HUES48 (cell line): ENCODE results near the gene ACTR1A.

Experiments used
- H3K27ac ChIP-seq: one replicate; pipeline ENCODE4 v1.7.0; 2013; ENCODE audit warnings: low read depth, low read length, inconsistent platforms
- H3K27me3 ChIP-seq: 2 replicates; pipeline ENCODE4 v1.6.1; 2013; ENCODE audit warnings: mild to moderate bottlenecking, low read length; ENCODE audit not compliant: control insufficient read depth, insufficient read depth
- H3K36me3 ChIP-seq: 2 replicates; pipeline ENCODE4 v1.6.1; 2013; ENCODE audit warnings: low read length; ENCODE audit not compliant: control insufficient read depth, insufficient read depth
- H3K4me1 ChIP-seq: 2 replicates; pipeline ENCODE4 v1.6.1; 2013; ENCODE audit warnings: mild to moderate bottlenecking, low read length; ENCODE audit not compliant: control insufficient read depth, insufficient read depth
- H3K4me3 ChIP-seq: 2 replicates; pipeline ENCODE4 v1.5.1; 2013; ENCODE audit warnings: mild to moderate bottlenecking, low read depth, low read length
- H3K9ac ChIP-seq: 2 replicates; pipeline ENCODE4 v1.6.1; 2013; ENCODE audit warnings: mild to moderate bottlenecking, low read depth, low read length, moderate library complexity
- H3K9me3 ChIP-seq: 2 replicates; pipeline ENCODE4 v1.6.1; 2013; ENCODE audit warnings: low read length; ENCODE audit not compliant: control insufficient read depth, insufficient read depth

ACTR1A gene

GRCh38 chr10:102434394-102435132 lies 67.9 kb downstream of the ACTR1A start:
- Histone ChIP-seq H3K4me3 (peak overlapping the region; percentile 53; the same call in 1 of the 2 replicates), H3K9ac (no peak overlapping the region)

GRCh38 chr10:102433619-102434046 lies 68.9 kb downstream of the ACTR1A start:
- Histone ChIP-seq H3K4me1 (peaks cover 16% of the 10 kb centered on the region), H3K27me3 (peaks cover 44% of the 10 kb centered on the region), H3K9me3 (no peaks in the 10 kb centered on the region), H3K4me3 (no peak overlapping the region), H3K9ac (no peak overlapping the region), H3K27ac (no peak overlapping the region), H3K36me3 (no peaks in the 10 kb centered on the region)

More at GRCh38 chr10:102434394-102435132, 67.9 kb downstream of the ACTR1A start:
- Histone ChIP-seq H3K9me3 (no peaks in the 10 kb centered on the region), H3K27ac (no peak overlapping the region), H3K36me3 (no peaks in the 10 kb centered on the region), H3K4me1 (peaks cover 16% of the 10 kb centered on the region), H3K27me3 (peaks cover 44% of the 10 kb centered on the region)

GRCh38 chr10:102432162-102432950 lies 70.2 kb downstream of the ACTR1A start, which contains the start of gene CUEDC2:
TSS of gene CUEDC2 (minus strand) at chr10:102432574. CDS start at chr10:102425188, 7,386 bp downstream.
- no peaks in the 10 kb centered on the region for H3K36me3 ChIP-seq
- H3K27me3 ChIP-seq = peaks cover 42% of the 10 kb centered on the region
- peak within 1 kb of the TSS; percentile 38 for H3K27ac ChIP-seq
- H3K9ac ChIP-seq = peak within 1 kb of the TSS; percentile 58; the same call in 1 of the 2 replicates
- H3K9me3 ChIP-seq = no peaks in the 10 kb centered on the region
- H3K4me3 ChIP-seq = peak within 1 kb of the TSS; percentile 77
- peaks cover 16% of the 10 kb centered on the region for H3K4me1 ChIP-seq

GRCh38 chr10:102431452-102432124 lies 70.9 kb downstream of the ACTR1A start:
- peak overlapping the region; percentile 38 for H3K27ac ChIP-seq
- peak overlapping the region; percentile 58; the same call in 1 of the 2 replicates for H3K9ac ChIP-seq
- peaks cover 16% of the 10 kb centered on the region for H3K4me1 ChIP-seq
- H3K27me3 ChIP-seq = peaks cover 36% of the 10 kb centered on the region
- H3K36me3 ChIP-seq = no peaks in the 10 kb centered on the region
- H3K4me3 ChIP-seq = peak overlapping the region; percentile 77
- H3K9me3 ChIP-seq = no peaks in the 10 kb centered on the region

GRCh38 chr10:102429468-102429867 lies 73.0 kb downstream of the ACTR1A start:
- H3K9me3 ChIP-seq = no peaks in the 10 kb centered on the region
- no peak overlapping the region for H3K27ac ChIP-seq
- H3K4me1 ChIP-seq = peaks cover 6% of the 10 kb centered on the region; the same call in 1 of the 2 replicates
- peaks cover 16% of the 10 kb centered on the region for H3K27me3 ChIP-seq
- no peak overlapping the region for H3K9ac ChIP-seq
- 0 out of 2 replicates have a peak, but pooled peaks cover 4% of the 10 kb centered on the region for H3K36me3 ChIP-seq
- H3K4me3 ChIP-seq = no peak overlapping the region
